GM21423 (cell line): ENCODE results near the gene TBC1D2B.
A peak's percentile ranks its signal among the peaks of the same experiment; 100 is the strongest.
"Not testable (repeated sequence)": the region's sequence is repeated elsewhere in the genome, so short reads cannot be mapped to it uniquely, and the experiment has no call there.

ENCODE experiments used
- ATAC-seq: cut with Tn5 transposase; IDR thresholded peaks from one replicate; pipeline ENCODE4 v1.9.1; 2021; ENCODE audit warnings: mild to moderate bottlenecking, moderate library complexity; ENCODE audit not compliant: unreplicated experiment

Gene TBC1D2B

DNA sequence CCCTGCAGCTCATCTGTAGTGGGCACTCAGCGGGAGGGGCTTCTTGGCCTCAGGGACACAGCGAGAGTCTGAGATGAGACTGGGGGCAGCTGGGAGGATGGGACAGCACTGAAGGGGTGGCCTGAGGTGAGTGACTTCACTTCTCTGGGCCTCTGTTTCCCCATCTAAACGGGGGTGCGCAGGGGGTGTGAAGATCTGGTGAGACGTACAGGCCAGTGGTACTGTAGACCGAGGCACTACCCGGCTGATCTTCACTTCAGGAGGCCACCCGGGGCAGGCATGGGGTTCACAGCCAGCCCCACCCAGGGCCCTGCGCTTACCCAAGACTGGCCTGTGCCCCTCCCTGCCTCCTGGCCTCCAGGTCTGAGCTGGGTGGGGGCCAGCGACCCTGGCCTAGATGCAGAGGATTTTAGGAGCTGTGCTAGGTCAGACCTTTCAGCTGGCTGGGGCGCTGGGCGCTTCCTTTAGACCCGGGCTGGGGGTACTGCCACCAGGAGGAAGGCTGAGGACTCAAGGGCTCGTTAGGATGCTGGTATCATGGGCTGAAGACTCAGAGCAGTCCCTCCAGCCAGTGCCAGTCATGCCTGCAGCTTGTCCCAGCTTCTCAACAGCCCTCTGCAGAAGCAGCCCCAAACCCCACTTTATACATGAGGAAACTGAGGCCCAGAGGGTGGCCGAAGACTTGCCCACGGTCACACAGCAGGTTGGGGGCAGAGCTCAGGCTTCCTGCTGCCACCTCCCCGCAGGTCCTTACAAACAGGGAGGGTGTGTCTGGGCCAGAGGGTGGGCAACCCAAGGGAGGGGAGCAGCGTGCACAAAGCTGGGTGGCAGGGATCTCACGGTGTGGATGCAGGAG is 99.4 kb downstream of the TBC1D2B start:
- ATAC-seq: not testable (repeated sequence)

DNA sequence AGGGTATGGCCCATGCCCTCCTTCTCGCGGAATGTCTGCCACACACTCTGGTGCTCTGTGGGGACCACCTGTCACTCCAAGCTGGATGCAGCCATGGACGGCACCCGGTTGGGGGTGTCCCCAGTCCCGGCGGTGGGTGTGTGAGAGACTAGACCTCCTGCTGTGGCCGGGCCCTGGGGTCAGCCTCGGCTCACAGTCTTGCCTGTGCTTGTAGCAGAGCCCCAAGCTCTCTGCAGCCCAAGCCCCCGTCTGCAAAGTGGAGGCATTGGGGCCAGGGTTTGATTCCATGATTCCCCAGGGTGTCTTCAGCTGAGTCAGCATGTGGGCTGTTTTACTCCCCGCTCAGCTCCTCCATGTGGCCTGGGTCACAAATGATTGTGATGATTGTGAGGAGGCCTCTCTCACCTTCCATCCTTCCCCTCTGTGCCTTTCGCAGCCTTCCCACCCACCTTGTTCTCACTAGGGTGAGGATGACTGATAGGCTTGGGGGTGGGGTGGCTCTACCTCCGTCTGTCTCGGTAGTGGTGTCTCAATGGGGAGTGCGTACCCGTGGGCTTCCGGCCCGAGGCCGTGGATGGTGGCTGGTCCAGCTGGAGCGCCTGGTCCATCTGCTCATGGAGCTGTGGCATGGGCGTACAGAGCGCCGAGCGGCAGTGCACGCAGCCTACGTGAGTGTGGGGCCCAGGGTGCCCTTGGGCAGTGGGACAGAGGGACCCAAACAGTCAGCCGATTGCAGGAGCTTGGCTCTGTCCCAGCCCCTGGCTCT is 100.6 kb downstream of the TBC1D2B start:
- not testable (repeated sequence) for ATAC-seq

DNA sequence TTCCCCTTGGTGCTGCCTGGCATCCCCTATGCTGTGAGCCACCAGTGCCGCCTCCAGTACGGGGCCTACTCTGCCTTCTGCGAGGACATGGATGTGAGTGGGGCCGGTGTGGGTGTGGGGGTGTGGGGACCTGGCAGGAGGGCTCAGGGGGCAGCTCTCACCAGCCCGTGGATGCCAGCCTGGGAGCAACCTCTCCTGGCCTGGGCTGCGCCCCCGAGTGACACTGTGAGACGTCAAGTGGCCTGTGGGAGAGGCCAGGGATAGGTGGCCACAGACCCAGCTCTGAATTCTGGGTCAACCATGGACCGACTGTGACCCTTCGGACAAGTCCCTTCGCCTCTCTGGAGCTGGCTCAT is 101.4 kb downstream of the TBC1D2B start:
- ATAC-seq: not testable (repeated sequence)

DNA sequence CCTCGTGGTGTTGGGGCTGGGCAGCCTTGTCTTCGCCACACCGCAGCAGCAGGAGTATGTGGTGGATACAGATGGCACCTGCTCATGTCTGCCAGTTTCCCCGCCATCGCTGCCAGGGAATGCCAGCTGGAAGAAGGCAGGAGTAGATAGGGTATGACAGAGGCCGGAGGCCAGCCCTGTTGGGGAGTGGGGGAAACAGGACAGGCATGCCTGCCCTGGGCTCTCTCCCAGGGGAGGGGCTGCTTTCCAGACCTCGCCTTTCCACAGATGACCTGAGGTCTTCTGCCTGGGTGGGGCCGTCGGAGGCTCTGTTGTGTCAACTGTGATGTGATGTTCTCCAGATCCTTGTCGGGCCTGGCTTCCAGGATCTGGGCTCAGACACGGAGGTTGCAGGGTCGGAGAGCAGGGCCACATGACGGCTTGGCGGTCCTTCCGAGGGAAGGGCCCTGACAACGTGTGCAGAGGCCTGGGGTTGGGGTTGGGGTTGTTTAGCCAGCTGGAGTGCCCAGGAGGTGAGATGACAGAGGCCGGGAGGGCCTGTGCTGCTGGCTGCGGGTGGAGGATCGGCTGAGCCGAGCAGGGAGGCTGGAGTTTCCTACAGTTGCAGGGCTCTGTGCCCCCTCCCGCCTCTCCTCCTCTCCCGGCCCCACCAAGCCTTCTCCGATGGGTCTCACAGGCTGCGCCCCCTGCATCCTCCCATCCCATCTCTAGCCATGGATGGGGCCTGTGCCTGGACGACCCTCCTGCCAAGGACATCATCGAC is 102.0 kb downstream of the TBC1D2B start:
- no peak for ATAC-seq

DNA sequence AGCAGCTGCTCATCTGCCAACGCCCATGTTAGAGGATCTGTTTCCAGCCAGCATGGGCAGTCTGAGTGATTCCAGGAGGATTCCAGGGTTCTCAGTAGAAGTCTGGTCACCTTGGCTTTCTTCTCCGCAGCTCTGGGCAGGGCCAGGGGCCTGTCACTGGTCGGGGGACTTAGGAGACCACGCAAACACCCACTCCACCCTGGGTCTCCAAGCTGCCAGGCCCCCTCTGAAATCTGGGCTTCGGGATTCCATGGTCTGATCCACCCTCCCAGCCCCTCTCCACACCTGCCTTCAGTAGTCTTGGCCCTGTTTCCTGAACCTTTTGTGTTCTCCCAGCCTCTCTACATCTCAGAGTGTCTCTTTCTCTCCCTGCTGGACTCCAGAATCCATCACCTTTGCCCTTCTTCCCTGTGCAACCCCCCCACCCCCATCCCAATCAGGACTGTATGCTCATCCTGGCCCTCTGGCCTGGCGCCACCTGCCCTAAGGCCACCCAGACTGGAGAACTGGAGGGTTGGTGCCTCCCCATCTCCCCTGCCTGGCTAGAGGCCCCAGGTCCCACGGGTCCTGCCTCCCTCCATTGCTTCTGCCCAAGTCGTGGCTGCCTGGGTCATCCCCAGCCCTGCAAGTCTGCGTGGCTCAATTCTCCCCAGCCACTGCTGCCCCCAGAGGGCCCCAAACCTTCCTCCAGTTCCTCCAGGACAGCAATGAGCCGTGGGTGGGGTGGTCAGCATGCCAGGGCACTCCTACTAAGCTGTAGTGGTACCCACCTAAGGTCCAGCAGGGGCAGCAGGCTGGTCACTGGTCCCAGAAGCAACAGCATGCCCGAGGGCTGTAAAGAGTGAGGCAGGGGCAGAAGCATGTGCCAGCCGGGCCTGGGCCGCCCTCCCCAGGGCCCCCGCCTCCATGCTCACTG is 102.8 kb downstream of the TBC1D2B start:
- no peak for ATAC-seq

DNA sequence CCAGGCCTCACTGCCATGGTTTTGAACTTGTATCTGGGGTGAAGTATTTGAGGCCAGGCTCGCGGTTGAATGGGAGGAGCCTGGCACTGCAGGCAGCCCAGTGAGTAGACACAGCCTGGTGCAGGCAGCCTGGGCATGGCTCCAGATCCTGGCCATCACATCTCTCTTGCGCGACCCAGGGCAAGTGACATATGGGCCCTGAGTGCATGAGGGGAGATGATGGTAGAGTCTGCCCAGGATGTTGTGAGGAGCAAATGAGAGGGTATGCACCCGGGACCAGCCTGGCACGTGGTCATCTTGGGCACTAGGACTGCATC is 103.5 kb downstream of the TBC1D2B start:
- no peak for ATAC-seq

DNA sequence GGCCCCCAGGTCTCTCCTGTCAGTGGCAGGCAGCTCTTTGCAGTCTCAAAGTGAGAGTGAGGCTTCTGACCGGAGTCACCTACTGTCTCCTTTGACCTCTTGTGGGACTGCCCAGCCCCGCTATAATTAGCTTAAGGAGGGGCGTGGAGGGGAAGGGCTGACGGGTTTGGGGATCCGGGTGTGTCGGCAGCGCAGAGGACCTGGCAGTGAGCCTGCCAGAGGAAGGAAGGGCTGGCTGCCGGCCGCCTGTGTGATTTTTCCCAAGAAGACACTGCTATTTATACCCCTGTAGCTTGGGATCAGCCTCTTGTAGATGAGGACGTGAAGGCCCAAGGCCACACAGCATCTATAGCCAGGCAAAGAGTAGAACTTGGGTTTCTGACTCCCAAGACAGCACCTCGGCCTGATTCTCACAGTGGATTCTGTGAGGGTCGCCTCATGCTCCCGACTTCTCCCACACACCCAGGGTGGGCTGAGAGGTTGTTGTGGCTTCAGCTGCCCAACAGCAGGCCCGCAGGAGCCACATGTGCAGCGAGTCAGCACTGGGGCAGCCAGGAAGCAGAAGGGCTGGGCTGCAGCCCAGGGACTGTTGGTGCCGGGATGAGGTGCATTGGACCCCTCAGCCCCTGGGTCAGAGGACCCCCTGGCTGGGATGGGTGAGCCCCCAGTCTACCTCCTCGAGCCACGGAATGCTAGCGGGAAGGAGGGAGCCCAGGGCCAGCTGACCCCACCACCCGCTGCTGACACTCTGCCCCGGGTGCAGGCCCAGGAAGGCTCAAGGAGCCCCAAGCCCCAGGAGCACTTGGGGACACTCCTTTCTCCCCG is 104.0 kb downstream of the TBC1D2B start:
- ATAC-seq: not testable (repeated sequence)

DNA sequence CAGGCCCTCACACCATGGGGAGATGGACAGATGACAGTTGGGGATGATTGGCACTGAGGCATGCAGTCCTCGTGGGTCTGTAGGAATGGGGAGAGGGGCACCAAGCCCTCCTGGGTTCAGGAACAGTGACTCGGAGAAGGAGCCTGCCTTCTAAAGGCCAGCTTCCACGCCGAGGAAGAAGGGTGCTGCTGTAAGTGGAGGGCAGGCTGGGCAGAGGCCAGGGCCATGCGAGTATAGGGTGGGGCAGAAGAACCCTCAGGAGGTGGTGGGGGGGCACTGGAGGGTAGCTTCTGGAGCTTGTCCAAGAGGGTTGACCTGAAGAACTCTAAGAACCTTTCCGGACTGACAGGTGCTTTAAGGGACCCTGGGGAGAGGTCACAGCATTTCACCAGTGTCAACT is 104.8 kb downstream of the TBC1D2B start:
- not testable (repeated sequence) for ATAC-seq

DNA sequence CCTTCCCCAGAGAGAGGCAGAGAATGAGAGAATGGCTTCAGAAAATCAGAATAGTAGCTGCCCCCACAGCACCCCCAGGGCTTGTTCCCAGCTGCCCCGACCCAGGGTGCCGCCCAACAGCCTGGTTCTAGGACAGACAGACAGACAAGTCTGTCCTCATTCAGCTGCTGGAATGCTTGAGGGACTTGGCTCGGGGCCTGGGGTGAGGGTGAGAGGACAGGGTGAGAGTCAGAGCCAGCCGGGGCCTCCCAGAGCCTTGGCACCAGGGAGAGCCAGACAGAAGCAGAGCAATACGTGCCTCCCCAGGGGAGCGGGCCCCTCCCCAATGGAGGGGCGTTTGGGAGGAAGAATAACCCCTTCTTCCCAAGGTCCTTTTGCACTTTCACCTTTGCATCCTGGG is 105.6 kb downstream of the TBC1D2B start:
- not testable (repeated sequence) for ATAC-seq

DNA sequence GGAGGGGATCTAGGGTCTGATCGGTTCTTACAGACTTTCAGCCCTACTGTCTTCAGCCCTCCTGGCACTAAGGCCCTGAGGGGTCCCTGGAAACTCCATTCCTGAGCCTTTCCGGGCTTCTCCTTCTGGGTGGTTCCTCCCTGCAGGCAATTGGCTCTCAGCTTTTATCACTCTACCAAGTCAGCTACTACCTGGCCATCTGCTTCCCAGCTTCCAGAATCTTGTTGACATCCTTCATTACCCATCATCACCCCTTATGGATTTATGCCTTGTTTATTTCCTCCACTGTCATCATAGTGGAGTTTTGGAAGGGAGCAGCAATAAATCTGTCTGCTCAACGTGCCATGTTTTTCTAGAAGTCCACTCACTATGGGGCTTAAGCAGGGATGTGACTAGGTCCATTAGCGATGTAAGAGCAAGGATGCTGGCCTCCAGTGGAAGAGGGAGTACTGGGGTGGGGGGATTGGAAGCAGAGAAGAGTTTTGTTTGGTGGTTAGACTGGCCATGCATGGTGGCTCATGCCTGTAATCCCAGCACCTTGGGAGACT is 106.6 kb downstream of the TBC1D2B start:
- not testable (repeated sequence) for ATAC-seq

DNA sequence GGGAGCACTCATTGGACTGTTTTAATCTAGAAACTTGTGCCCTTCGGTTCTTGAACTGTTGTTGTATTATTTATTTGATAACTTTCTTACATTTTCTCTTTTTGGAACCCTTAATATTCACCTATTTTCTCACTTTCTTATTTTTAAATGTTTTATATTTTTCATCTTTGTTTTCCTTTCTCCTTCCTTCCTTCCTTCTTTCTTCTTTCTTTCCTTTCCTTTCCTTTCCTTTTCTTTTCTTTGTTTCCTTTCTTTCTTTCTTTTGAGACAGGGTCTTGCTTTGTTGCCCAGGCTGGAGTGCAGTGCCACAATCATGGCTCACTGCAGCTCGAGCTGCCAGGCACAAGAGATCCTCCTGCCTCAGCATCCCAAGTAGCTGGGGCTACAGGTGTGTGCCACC is 108.5 kb downstream of the TBC1D2B start:
- no peak for ATAC-seq

DNA sequence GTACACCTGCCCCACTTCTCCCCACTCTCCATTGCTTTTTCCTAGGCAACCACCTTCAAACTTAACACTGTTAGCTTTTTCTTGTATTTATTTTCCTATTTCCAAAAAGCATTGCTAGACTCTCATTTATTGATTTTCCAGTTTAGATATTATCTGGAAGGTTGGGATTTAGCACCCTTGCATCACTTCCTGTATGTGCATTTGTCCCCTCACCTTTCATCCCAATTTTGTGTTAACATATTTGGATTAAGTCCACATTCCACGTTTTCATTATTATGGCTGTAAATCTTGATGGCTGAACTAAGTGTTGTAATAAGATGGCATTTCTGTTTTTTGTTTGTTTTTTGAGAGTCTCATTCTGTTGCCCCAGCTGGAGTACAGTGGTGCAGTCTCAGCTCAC is 109.7 kb downstream of the TBC1D2B start:
- no peak for ATAC-seq

DNA sequence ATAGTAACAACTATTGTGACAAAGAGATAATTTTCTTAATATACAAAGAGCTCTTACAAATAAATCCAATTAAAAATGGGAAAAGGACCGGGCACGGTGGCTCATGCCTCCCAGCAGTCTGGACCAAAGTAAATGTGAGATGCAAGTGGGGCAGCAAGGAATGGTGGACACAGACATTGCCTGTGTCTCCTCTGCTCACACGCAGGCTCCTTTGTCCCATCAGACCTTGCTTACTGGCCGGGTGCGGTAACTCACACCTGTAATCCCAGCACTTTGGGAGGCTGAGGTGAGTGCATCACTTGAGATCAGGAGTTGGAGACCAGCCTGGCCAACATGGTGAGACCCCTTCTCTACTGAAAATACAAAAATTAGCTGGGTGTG is 110.3 kb downstream of the TBC1D2B start:
- ATAC-seq: not testable (repeated sequence)

DNA sequence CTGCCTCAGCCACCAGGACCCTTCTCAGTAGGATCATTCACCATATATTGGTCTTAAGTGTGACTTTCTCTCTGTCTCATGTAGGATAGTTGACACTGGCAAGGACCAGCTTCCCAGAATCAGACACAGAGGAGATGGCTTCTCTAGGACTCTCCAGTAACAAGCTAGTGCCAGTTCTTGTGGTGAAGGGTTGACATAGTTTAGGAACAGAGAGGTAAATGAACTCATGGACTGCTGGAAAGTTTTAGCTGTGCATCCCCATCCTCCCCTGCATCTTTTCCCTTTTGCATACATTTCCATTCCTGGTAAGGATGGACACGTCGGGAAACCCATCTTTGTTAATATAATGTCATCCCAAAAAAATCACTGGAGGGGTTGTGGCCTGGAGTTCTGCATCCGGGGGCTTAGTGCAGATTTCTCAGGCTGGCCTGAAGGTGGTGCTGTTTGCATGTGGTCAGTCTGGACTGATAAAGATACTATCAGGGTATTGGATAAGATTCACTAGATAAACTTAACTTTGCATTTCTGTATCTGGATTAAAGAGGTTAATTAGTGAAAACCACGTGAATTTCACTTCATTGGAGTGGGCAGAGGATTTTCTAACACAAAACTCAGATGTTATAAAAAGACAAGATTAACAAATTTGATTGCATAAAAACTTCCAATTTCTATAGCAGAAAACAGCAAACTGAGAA is 110.8 kb downstream of the TBC1D2B start:
- no peak for ATAC-seq

DNA sequence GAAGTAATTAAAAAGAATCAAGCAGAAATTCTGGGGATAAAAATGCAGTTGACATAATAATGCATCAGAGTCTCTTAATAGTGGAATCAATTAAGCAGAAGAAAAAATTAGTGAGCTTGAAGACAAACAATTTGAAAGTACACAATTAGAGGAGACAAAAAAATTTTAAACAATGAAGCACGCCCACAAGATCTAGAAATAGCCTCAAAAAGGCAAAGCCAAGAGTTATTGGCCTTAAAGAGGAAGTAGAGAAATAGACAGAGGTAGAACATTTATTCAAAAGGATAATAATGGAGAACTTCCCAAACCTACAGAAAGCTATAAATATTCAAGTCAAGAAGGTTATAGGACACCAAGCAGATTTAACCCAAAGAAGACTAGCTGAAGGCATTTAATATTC is 113.3 kb downstream of the TBC1D2B start:
- ATAC-seq: no peak

DNA sequence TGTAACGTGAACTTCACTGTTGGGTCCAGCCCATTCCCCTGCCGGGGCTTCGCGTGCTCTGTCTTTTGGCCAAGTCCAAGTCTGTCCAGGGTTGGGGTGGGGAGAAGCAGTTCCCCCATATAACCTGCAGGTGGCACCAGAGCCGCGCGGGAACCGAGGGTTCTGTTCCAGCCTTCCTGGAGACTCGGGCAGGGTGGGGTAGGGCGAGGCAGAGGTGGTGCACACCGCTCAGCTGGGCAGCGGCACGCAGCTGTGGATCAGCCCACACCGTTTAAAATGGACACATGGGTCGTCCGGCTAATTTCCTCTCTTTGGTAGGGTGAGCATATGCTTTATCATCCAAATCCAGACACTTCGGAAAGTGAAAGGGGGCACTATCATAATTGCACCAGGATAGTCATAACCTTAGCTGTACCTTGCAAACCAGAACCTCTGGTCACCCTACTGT is 118.1 kb downstream of the TBC1D2B start:
- ATAC-seq: peak; percentile 76

DNA sequence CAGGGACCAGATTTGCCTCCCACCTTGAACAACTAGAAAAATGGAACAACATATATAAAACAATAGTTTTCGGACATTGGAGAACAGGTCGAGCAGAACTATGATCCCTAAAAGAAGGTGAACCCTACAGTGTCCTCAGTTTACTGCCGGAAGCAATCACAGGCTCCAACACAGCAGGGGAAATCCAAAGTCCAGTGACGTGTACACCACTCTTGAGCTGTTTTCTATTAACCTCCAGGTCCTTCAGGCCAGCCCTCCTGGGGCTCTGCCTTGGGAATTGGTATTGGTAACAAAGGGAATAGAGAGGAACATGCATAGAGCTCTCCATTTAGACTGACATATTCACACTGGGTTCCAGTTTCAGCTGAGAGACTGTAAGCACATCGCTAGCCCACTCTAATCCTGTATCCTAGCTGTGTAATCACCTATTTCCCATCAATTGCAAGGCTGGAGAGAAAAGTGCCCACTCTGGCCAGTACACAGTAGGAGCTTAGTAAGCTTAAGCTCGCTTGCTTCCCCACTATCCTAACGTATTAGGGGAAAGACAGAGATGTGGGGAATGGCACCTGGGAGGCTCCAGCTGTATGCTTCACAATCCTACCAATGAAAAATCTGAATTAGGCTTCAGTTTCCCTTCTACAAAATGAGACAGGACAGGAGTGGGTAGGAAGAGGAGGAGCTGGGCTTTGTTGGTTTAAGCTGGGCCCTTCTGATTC is 118.6 kb downstream of the TBC1D2B start:
- ATAC-seq: not testable (repeated sequence)

DNA sequence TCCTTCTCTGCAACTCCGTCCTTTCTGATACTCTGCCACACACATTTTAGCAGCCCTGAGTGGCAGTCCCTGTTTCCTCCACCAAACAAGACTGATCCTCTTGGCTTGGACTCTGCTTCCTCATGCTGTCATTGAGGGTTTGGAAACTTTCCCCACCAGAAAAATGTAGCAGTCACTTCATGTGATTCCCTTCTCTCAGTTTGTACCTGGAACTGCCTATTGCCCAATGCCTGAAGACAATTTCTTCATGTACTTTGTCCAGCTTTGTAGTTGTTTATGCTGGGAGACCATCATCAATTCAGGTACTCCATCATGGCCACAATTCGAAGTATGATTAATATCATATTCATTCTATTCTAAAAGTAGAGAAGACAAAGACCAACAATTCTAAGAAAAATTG is 119.5 kb downstream of the TBC1D2B start:
- not testable (repeated sequence) for ATAC-seq
